Stimulated activated CD8-positive, alpha-beta memory T cell treated with anti-CD3 and anti-CD28 coated beads, Interleukin-15, amount 100 ng/mL, for 48 hours (primary cell): ENCODE measurements around the gene NYNRIN.
A peak's percentile ranks its signal among the peaks of the same experiment; 100 is the strongest.
"Not testable (repeated sequence)": the region's sequence is repeated elsewhere in the genome, so short reads cannot be mapped to it uniquely, and the experiment has no call there.

Experiments
- DNase-seq, 2 donors: peaks; one replicate each; pipeline ENCODE4 v3.0.0-alpha.2; 2020; ENCODE audit warnings: low read depth in 2 of 2

NYNRIN gene

GRCh38 chr14:24431569-24432258, 32.9 kb downstream of the NYNRIN start:
- peak; percentile 81 to 83 for DNase-seq

GRCh38 chr14:24432259-24433131, 33.7 kb downstream of the NYNRIN start:
- DNase-seq: no peak

GRCh38 chr14:24434036-24434435, 35.2 kb downstream of the NYNRIN start:
- DNase-seq: no peak

GRCh38 chr14:24434676-24435075, 35.9 kb downstream of the NYNRIN start:
- DNase-seq: no peak

- no peak for DNase-seq
These were observed 36.5 kb downstream of the NYNRIN start for GRCh38 chr14:24435192-24435810.

GRCh38 chr14:24435998-24436354, 37.2 kb downstream of the NYNRIN start:
- DNase-seq: no peak

GRCh38 chr14:24436355-24437019, 37.7 kb downstream of the NYNRIN start:
- no peak for DNase-seq

- DNase-seq: no peak
These were observed 38.4 kb downstream of the NYNRIN start for GRCh38 chr14:24437020-24437735.

- no peak for DNase-seq
These were observed 38.9 kb downstream of the NYNRIN start for GRCh38 chr14:24437736-24438067.

- no peak for DNase-seq
These were observed 39.7 kb downstream of the NYNRIN start for GRCh38 chr14:24438223-24439097.

GRCh38 chr14:24439257-24439656, 40.5 kb downstream of the NYNRIN start:
- DNase-seq: no peak

GRCh38 chr14:24439830-24440605, 41.2 kb downstream of the NYNRIN start:
- no peak for DNase-seq

GRCh38 chr14:24440606-24441399, 42.0 kb downstream of the NYNRIN start:
- no peak for DNase-seq

- DNase-seq: no peak
These were observed 42.7 kb downstream of the NYNRIN start for GRCh38 chr14:24441485-24441884.

- DNase-seq: no peak
These were observed 43.1 kb downstream of the NYNRIN start for GRCh38 chr14:24441904-24442239.

- peak; percentile 92 to 94 for DNase-seq
These were observed 43.6 kb downstream of the NYNRIN start, which contains the start of gene SDR39U1 for GRCh38 chr14:24442240-24443052. Gene SDR39U1 (minus strand): TSS chr14:24442776. CDS start chr14:24442769, 7 bp downstream.

GRCh38 chr14:24443053-24443665, 44.4 kb downstream of the NYNRIN start:
- DNase-seq: no peak

GRCh38 chr14:24450828-24451227, 52.0 kb downstream of the NYNRIN start:
- not testable (repeated sequence) for DNase-seq
